Prostate gland (tissue), 2 donors: Measurements from ENCODE around the gene TCF7L2. TPM values are rescaled to one million over a fixed set of nuclear protein-coding genes. Genes with fewer than 3 reads are reported as not detected.

Source experiments
- DNase-seq: peaks from one replicate; pipeline ENCODE4 v3.0.0-alpha.2; 2019; ENCODE audit warnings: low spot score
- H3K27ac ChIP-seq, 2 donors: fragments of 200-600 bp; sonication (generic); 2 replicates each; pipeline ENCODE4 v1.5.1; 2017 to 2019
- H3K27me3 ChIP-seq: fragments of 200-600 bp; sonication (generic); replicated peaks from 2 replicates; pipeline ENCODE4 v1.5.1; 2019; ENCODE audit not compliant: insufficient read depth
- H3K36me3 ChIP-seq, 2 donors: fragments of 200-600 bp; sonication (generic); 1 replicate in 1 of 2; 2 replicates in 1 of 2; pipeline versions ENCODE4 v1.5.1 to v1.8.1; 2017 to 2019
- H3K4me1 ChIP-seq: fragments of 200-600 bp; sonication (generic); replicated peaks from 2 replicates; pipeline ENCODE4 v1.5.1; 2019
- H3K4me3 ChIP-seq, 2 donors: fragments of 200-600 bp; sonication (generic); 2 replicates each; pipeline ENCODE4 v1.5.1; 2017 to 2019
- H3K9me3 ChIP-seq: fragments of 200-600 bp; sonication (generic); 2 replicates; pipeline ENCODE4 v1.5.1; 2017
- POLR2A ChIP-seq: fragments of 450-650 bp; IDR thresholded peaks from one replicate; pipeline ENCODE4 v1.6.1; 2016; ENCODE audit warnings: antibody characterized with exemption, mild to moderate bottlenecking
- POLR2AphosphoS5 ChIP-seq: sonication (generic); formaldehyde crosslinking; IDR thresholded peaks from one replicate; pipeline ENCODE4 v1.6.1; 2017; ENCODE audit warnings: antibody characterized with exemption
- WGBS: methylation state at CpG from one replicate; pipeline ENCODE4 v1.1.5; 2018; 5-methylcytosine and 5-hydroxymethylcytosine counted together
- intact Hi-C: fragments of 100-400 bp; cut with DNase I; formaldehyde crosslinking; loops from one replicate; pipeline ENCODE4 v1.14.2; 2022
- total RNA-seq, 2 donors: library from RNA; depleted of rRNA; stranded (reverse); fragments of >200 nt; gene quantifications; one replicate each; pipeline ENCODE4 v1.1.0, GENCODE V29; 2016
- TF ChIP-seq, protein P1 (sequence below), 4 experiments: fragments of 200-600 bp in 2 of 4; fragments of 450-650 bp in 2 of 4; sonication (generic) in 2 of 4; IDR thresholded peaks; 1 replicate in 3 of 4; 2 replicates in 1 of 4; pipeline ENCODE4 v1.5.1; 2016 to 2019; ENCODE audit warnings: antibody characterized with exemption in 4 of 4, mild to moderate bottlenecking in 2 of 4, moderate library complexity in 2 of 4

TCF7L2 gene
- total RNA-seq, 2 donors from 2014 or later, result 9.8 to 29.8 TPM

DNA sequence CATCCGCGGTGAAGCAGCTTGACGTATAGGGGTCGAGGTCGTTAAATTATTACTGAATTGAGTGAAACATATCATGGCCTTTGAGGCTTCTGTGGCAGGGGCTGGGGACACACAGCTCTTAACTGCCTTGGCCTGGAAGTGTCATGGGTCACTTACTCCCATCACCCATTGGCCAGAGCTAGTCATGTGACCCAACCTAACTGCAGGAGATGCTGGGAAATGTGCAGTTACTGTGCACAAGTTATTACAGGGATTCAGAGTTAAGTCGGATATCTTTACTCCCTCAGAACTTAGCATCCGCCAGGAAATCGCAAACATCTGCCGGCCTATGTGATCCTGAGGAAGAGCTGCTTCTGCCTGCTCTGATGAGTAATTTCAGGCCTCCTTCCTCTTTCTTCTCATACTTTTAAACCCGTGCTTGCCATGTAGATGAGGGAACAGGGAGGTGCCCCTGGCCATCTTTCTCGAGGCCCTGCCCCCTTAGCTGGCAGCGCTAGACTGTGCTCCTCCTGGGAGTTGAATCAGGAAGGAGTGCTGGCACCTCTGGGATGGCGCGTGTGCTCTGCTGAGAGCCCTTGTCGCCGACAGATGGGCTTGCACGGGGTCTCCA lies 203.6 kb downstream of the TCF7L2 start:
- H3K27ac ChIP-seq, result no peak overlapping the region
- H3K4me3 ChIP-seq, result no peak overlapping the region
- H3K4me1 ChIP-seq, result no peaks in the 10 kb centered on the region
- H3K9me3 ChIP-seq, result no peaks in the 10 kb centered on the region
- H3K36me3 ChIP-seq, result no peaks in the 10 kb centered on the region
- intact Hi-C loops, result no loop called here
- WGBS, result 92% methylated on average over 17 of the region's 17 CpGs
- TF ChIP-seq POLR2AphosphoS5 (no peak), POLR2A (no peak)
- TF ChIP-seq, protein P1, sequence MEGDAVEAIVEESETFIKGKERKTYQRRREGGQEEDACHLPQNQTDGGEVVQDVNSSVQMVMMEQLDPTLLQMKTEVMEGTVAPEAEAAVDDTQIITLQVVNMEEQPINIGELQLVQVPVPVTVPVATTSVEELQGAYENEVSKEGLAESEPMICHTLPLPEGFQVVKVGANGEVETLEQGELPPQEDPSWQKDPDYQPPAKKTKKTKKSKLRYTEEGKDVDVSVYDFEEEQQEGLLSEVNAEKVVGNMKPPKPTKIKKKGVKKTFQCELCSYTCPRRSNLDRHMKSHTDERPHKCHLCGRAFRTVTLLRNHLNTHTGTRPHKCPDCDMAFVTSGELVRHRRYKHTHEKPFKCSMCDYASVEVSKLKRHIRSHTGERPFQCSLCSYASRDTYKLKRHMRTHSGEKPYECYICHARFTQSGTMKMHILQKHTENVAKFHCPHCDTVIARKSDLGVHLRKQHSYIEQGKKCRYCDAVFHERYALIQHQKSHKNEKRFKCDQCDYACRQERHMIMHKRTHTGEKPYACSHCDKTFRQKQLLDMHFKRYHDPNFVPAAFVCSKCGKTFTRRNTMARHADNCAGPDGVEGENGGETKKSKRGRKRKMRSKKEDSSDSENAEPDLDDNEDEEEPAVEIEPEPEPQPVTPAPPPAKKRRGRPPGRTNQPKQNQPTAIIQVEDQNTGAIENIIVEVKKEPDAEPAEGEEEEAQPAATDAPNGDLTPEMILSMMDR (IDR thresholded peaks at IDR 0.05), result no peak
- H3K27me3 ChIP-seq, result no peaks in the 10 kb centered on the region
- no peak for DNase-seq

DNA sequence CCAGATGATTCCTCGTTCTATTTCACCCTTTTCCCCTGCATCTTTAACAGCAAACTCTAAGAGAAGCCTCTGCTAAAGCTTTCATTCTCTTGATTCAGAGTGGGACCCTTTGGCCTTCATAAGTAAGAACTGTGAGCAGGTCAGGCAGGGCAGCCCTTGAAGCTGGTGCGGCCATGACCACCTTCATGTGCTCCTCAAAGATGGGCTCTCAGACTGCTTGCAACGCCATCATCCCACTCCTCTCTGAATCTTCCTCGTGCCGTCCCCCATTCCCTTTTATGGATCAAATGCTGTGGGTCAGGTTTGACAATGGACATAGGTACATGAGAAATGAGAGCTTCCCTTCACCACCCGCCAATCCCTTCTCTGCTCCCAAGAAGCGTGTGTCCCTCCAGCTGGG lies 207.4 kb downstream of the TCF7L2 start:
- no peak for DNase-seq
- intact Hi-C loops, result no loop called here
- Histone ChIP-seq H3K9me3 (no peaks in the 10 kb centered on the region), H3K4me3 (no peak overlapping the region), H3K27ac (no peak overlapping the region), H3K27me3 (no peaks in the 10 kb centered on the region), H3K36me3 (no peaks in the 10 kb centered on the region), H3K4me1 (no peaks in the 10 kb centered on the region)
- WGBS, result 91% methylated on average over 7 of the region's 7 CpGs
- TF ChIP-seq POLR2AphosphoS5 (no peak), POLR2A (no peak)
- TF ChIP-seq, protein P1 (IDR thresholded peaks at IDR 0.05), result no peak

DNA sequence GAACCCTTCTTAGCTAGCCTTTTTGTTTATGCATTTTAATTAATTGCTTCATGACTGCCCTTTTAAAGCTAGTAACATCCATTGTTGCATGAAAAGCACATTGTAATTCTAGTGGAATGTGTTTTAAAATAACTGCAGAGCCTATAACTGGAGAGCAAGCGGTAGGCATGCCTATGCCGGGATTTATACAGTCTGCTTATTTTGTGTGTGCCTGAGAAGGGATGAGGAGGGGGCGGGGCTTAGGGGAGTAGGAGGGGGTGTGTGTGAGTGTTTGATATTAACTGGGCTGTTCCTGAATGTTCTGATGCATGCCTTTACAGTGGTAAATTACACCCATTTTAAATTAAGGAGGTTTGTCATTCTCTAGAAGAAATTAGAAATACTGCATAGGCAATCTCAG lies 208.1 kb downstream of the TCF7L2 start:
- no peak overlapping the region for H3K4me3 ChIP-seq
- H3K27me3 ChIP-seq, result no peaks in the 10 kb centered on the region
- no peak for TF ChIP-seq POLR2A
- TF ChIP-seq, protein P1 (IDR thresholded peaks at IDR 0.05), result no peak
- TF ChIP-seq POLR2AphosphoS5, result no peak
- H3K4me1 ChIP-seq, result no peaks in the 10 kb centered on the region
- WGBS, result 26% methylated on average over 3 of the region's 3 CpGs
- no peaks in the 10 kb centered on the region for H3K36me3 ChIP-seq
- no peak overlapping the region for H3K27ac ChIP-seq
- no peaks in the 10 kb centered on the region for H3K9me3 ChIP-seq
- DNase-seq, result no peak
- intact Hi-C loops, result no loop called here

DNA sequence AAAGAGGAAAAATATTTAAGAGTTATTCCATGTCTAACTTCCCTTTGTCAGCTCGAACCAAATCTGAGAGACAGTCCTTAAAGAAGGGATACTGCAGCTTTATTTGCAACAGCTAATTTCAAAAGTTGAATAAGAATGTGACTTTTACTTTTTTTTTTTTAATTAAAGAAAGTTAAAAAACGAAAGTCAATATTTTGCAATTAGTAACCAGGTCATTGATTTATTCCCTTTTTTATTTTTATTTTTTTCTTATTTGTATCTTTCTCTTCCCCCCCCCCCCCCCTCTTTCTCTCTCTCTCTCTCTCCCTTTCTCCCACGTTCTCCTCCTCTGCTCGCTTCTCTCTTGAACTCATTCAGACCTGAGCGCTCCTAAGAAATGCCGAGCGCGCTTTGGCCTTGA lies 209.5 kb downstream of the TCF7L2 start:
- no peaks in the 10 kb centered on the region for H3K36me3 ChIP-seq
- H3K4me1 ChIP-seq, result no peaks in the 10 kb centered on the region
- WGBS, result 89% methylated on average over 8 of the region's 8 CpGs
- H3K4me3 ChIP-seq, result no peak overlapping the region
- H3K27ac ChIP-seq, result no peak overlapping the region
- intact Hi-C loops, result no loop called here
- no peaks in the 10 kb centered on the region for H3K27me3 ChIP-seq
- no peaks in the 10 kb centered on the region for H3K9me3 ChIP-seq
- DNase-seq, result no peak
- no peak for TF ChIP-seq POLR2A
- TF ChIP-seq POLR2AphosphoS5, result no peak
- TF ChIP-seq, protein P1 (IDR thresholded peaks at IDR 0.05), result no peak

DNA sequence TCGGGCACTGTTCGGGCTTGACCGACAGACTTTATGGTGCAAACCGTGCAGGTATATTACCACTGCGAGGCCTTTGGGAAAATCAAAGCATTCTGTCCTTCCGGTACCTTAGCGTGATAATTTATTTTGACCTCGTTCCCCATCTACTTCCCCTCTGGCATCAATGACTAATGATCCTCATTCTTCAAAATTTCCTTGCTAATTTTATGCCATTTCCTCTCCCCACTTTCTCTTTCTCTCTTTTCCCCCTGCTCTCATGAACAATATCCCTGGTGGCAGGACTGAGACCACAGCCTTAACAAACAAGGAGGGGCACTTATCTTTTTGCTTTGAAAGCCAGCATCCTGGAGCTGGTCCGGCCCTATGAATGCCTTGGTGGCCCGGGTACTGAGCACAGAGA lies 210.6 kb downstream of the TCF7L2 start:
- H3K4me1 ChIP-seq, result no peaks in the 10 kb centered on the region
- no peak for DNase-seq
- no peak overlapping the region for H3K4me3 ChIP-seq
- intact Hi-C loops, result loop anchor here (5.0 kb wide), 1 partner anchor 197 kb away; no protein-coding TSS in a partner anchor
- WGBS, result 73% methylated on average over 10 of the region's 10 CpGs
- TF ChIP-seq POLR2AphosphoS5, result no peak
- TF ChIP-seq POLR2A, result no peak
- TF ChIP-seq, protein P1 (IDR thresholded peaks at IDR 0.05), result no peak
- no peaks in the 10 kb centered on the region for H3K27me3 ChIP-seq
- H3K27ac ChIP-seq, result no peak overlapping the region
- no peaks in the 10 kb centered on the region for H3K36me3 ChIP-seq
- H3K9me3 ChIP-seq, result no peaks in the 10 kb centered on the region
